Aorta (tissue), 5 donors: ENCODE data around the gene MAML3. TPM values are rescaled to one million over a fixed set of nuclear protein-coding genes. Genes with fewer than 3 reads are reported as not detected.

ENCODE experiments used
- ATAC-seq: fragments of 200-7000 bp; cut with Tn5 transposase; one replicate; pipeline ENCODE4 v1.9.1; 2022; ENCODE audit warnings: moderate library complexity; ENCODE audit not compliant: low FRiP score
- DNase-seq, 2 donors: peaks; one replicate each; pipeline ENCODE4 v3.0.0-alpha.2; 2020
- H3K27ac ChIP-seq, 2 donors: one replicate each; pipeline ENCODE4 v1.5.1; 2013; ENCODE audit warnings: low read length in 2 of 2, mild to moderate bottlenecking in 2 of 2, moderate library complexity in 2 of 2, control low read depth in 1 of 2, inconsistent platforms in 1 of 2, low read depth in 1 of 2
- H3K27me3 ChIP-seq, 2 donors: one replicate each; pipeline ENCODE4 v1.6.1; 2013; ENCODE audit warnings: control low read depth in 1 of 2, low read length in 1 of 2, mild to moderate bottlenecking in 1 of 2, moderate library complexity in 1 of 2; ENCODE audit not compliant: insufficient read depth in 2 of 2, control insufficient read depth in 1 of 2
- H3K36me3 ChIP-seq, 2 donors: one replicate each; pipeline ENCODE4 v1.6.1; 2013; ENCODE audit warnings: control low read depth in 1 of 2, low read length in 1 of 2, mild to moderate bottlenecking in 1 of 2; ENCODE audit not compliant: insufficient read depth in 2 of 2, control insufficient read depth in 1 of 2
- H3K4me1 ChIP-seq, 2 donors: one replicate each; pipeline ENCODE4 v1.6.1; 2013; ENCODE audit warnings: low read length in 2 of 2, control low read depth in 1 of 2, mild to moderate bottlenecking in 1 of 2, moderate library complexity in 1 of 2; ENCODE audit not compliant: insufficient read depth in 2 of 2, control insufficient read depth in 1 of 2
- H3K4me3 ChIP-seq, 2 donors: one replicate each; pipeline ENCODE4 v1.5.1; 2013; ENCODE audit warnings: low read length in 2 of 2, control low read depth in 1 of 2, mild to moderate bottlenecking in 1 of 2
- H3K9me3 ChIP-seq: one replicate; pipeline ENCODE4 v1.6.1; 2013; ENCODE audit warnings: mild to moderate bottlenecking, low read length; ENCODE audit not compliant: control insufficient read depth
- WGBS, 2 donors: extraction: QIAGEN DNeasy Blood & Tissue Kit; methylation state at CpG; one replicate each; pipeline ENCODE4 v1.1.7; 2013; 5-methylcytosine and 5-hydroxymethylcytosine counted together
- intact Hi-C, 2 donors: fragments of 100-400 bp; cut with DNase I; formaldehyde crosslinking; loops; one replicate each; pipeline versions ENCODE4 v1.14.2 to v1.15.0; 2022
- polyA plus RNA-seq, 2 donors: library from polyadenylated mRNA; stranded (reverse); fragments of 200-250 nt; gene quantifications; one replicate each; pipeline ENCODE4 v1.2.3, GENCODE V29; 2013
- total RNA-seq, 2 donors: library from RNA; stranded (reverse); fragmentation: NEBNext Ultra II Directional; extraction: Animal tissue kit (Norgen Biotek cat#: 25700); gene quantifications; one replicate each; pipeline ENCODE4 v1.2.1, GENCODE V29; 2021
- donor health status: healthy with polysubstance abuse.
- donor health status: Bipolar disorder and iron deficiency.
- donor health status: DM: no; HTN: no; CAD: no.
- donor health status: DM: no; HTN: no; CAD: no.
- donor health status: DM: yes; HTN: yes; CAD: no.

MAML3 gene
- total and polyA plus RNA-seq, 4 donors, result 0.79 to 10.5 (median 4.9) TPM

DNA sequence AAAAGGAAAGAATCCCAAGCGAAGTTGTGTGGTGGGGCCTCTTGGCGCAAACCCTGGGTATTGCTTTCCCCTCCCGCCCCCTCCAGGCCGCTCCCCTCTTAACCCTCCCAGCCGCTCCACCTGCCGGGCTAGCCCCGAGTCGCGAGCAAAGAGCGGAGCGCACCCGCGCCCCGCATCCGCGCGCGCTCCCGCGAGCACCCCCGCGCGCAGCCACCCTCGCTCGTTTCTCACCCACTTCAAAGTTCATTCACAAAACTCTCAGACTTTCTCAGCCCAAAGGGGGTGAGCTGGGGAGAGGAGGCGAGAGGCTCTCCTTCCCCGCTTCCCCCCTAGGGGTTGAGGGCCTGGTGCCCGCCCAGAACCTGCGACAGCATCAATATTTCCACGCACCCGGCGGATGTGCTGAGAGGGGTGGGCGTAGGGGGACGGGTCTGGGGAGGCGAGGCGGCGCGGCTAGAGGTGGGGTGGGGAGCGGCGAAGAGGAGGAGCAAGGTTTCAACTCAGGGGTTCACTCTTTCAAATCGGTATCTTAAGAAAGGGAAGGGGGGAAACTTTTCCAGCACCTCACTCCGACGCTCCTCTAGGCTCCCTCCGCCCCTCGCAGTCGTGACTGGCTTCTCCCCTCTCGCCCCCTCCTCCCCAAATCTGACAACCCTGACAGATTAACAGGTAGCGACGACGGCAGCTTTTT, 1.8 kb downstream of the MAML3 start:
- DNase-seq, result peak; percentile 79 to 88

DNA sequence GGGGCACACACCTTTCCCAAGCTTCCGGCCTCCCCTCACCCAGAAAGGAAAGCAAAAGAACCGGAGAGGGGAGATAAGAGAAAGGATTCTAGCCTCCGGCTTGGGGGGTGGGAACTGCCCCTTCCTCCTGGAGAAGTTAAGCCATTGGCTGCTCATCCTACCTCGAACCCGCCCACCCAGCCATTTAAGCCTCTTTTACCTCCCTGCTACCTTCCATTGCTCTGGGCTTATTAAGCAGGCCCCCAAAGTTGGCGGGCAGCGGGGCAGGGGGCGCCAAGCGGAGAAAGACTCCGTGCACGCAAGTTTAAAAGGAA, 2.3 kb downstream of the MAML3 start:
- H3K4me1 ChIP-seq, result no peaks in the 10 kb centered on the region
- WGBS, 2 donors, result 1 to 2% methylated on average over 9 to 11 of the region's 11 CpGs
- H3K27me3 ChIP-seq, result no peaks in the 10 kb centered on the region
- H3K36me3 ChIP-seq, result no peaks in the 10 kb centered on the region
- peak; percentile 82 to 83 for DNase-seq
- intact Hi-C loops, result loop anchor here (2.0 to 10.0 kb wide), 8 partner anchors 54 to 713 kb away; no protein-coding TSS in a partner anchor
- H3K27ac ChIP-seq, result peak overlapping the region; percentile 37 to 85
- H3K9me3 ChIP-seq, result no peaks in the 10 kb centered on the region
- H3K4me3 ChIP-seq, result peak overlapping the region; percentile 94 to 97
- peak; percentile 70 for ATAC-seq

More for the DNA sequence above, 1.8 kb downstream of the MAML3 start:
- Histone ChIP-seq H3K9me3 (no peaks in the 10 kb centered on the region), H3K27ac (peak overlapping the region; percentile 44 to 85), H3K27me3 (no peaks in the 10 kb centered on the region), H3K4me3 (peak overlapping the region; percentile 94 to 97), H3K4me1 (no peaks in the 10 kb centered on the region), H3K36me3 (no peaks in the 10 kb centered on the region)
- peak; percentile 59 for ATAC-seq
- 1% methylated on average over 50 of the region's 50 CpGs for WGBS, 2 donors
- intact Hi-C loops, result loop anchor here (2.0 to 10.0 kb wide), 7 partner anchors 55 to 713 kb away; no protein-coding TSS in a partner anchor

DNA sequence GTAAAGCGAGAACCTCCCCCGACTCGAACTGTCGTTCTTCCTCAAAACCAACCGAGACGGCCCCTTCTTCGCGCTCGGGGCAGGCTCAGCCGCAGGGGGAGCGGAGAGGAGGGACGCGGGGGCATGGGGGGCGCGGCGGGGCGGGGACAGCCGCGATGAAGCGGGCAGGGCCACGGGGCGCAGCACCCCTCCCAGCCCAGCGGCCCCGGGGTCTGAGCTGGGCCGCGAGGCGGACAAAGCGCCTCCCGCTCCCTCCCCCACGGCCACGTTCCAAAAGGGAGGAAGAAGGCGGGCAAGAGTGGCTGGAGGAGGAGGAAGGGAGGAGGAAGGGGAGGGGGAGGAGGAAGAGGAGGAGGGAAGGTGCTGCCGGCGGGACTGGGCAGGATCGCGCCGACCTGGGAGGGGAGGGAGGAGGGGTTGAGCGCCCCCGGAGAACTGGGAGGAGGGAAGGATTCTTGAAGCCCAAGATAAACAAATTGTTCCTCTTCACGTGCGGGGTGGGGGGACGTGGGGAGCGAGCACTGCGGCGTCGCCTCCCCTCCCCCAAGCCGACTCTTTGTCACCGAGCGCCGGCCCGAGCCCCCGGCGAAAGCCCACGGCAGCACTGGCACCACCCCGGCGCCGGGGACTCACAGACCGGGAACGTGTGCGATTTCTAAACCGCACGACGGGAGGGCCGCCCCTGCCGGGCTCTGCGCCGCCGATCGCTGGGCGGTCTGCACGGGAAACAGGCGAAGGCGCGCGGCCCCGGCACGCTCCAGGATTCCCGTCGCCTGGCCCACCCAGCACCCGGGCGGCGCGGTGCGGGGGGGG, 2.9 kb downstream of the MAML3 start:
- DNase-seq, result peak; percentile 94
- Histone ChIP-seq H3K36me3 (no peaks in the 10 kb centered on the region), H3K27ac (peak overlapping the region; percentile 37 to 92), H3K9me3 (no peaks in the 10 kb centered on the region), H3K4me1 (no peaks in the 10 kb centered on the region), H3K27me3 (no peaks in the 10 kb centered on the region), H3K4me3 (peak overlapping the region; percentile 94 to 97)
- intact Hi-C loops, result loop anchor here (2.0 to 10.0 kb wide), 7 partner anchors 54 to 714 kb away; no protein-coding TSS in a partner anchor
- WGBS, 2 donors, result 0% methylated on average over 61 to 84 of the region's 84 CpGs
- peak; percentile 86 for ATAC-seq

DNA sequence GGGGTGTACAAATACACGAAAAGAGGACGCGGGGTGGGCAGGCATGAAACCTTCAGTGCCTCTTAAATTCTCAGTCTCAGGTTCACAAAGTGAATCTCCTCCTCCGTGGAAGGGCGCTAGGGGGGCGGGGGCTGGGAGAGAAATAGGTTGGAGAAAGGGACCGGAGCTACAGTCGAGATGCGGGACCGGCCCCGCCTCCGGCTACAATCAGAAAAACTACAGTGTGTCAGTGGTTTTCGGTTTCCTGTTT, 3.4 kb downstream of the MAML3 start:
- 1% methylated on average over 13 of the region's 13 CpGs for WGBS, 2 donors
- ATAC-seq, result no peak
- peak in 1 of 2 donors; percentile 93 for DNase-seq
- intact Hi-C loops, result loop anchor here (2.0 to 10.0 kb wide), 7 partner anchors 53 to 714 kb away; no protein-coding TSS in a partner anchor
- H3K4me3 ChIP-seq, result peak overlapping the region; percentile 94 to 97
- H3K27ac ChIP-seq, result peak overlapping the region in 1 of 2 donors; percentile 92
- no peaks in the 10 kb centered on the region for H3K9me3 ChIP-seq
- H3K4me1 ChIP-seq, result no peaks in the 10 kb centered on the region
- H3K27me3 ChIP-seq, result no peaks in the 10 kb centered on the region
- no peaks in the 10 kb centered on the region for H3K36me3 ChIP-seq

DNA sequence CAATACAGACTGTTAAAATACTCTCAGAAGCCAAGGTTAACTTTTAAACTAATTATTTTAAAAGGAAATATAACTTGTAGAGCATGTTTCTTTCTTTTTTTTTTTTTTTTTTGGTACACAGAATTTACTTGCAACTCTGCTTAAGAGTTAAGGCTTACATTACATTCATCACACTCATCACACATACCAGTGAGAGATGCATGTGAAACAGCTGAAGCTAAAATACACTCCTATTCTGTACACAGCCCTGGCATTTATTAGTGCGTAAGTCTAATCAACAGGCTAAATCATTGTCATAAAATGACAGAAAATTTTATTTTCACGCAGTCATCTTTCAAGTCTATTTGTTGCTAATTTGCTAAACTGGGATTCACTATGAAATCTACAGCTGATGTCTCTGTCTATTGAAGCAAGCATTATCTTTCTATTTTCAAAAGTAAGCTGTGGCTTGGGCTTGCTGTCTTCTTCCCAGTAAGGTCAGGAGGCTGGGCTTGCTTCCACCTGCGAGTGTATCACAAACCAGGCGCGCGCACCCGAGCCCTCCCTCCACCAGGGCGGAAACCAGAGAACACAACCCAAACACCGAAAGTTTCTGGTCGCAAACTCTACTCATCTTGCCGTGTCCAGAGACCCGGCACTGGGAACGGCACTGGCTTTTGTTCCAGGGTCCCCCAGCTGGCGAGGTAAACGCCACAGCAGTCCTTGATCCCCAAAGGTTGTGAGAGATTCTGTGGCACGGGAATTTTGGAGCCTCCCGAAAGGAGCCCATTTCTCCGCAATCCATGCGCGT, 3.9 kb downstream of the MAML3 start:
- Histone ChIP-seq H3K36me3 (no peaks in the 10 kb centered on the region), H3K4me3 (peak overlapping the region; percentile 94 to 97), H3K27ac (peak overlapping the region in 1 of 2 donors; percentile 92), H3K9me3 (no peaks in the 10 kb centered on the region), H3K4me1 (no peaks in the 10 kb centered on the region), H3K27me3 (no peaks in the 10 kb centered on the region)
- ATAC-seq (no peak), DNase-seq (peak; percentile 78 to 88)
- intact Hi-C loops, result loop anchor here (2.0 to 10.0 kb wide), 7 partner anchors 53 to 715 kb away; no protein-coding TSS in a partner anchor
- 0 to 1% methylated on average over 20 of the region's 20 CpGs for WGBS, 2 donors

DNA sequence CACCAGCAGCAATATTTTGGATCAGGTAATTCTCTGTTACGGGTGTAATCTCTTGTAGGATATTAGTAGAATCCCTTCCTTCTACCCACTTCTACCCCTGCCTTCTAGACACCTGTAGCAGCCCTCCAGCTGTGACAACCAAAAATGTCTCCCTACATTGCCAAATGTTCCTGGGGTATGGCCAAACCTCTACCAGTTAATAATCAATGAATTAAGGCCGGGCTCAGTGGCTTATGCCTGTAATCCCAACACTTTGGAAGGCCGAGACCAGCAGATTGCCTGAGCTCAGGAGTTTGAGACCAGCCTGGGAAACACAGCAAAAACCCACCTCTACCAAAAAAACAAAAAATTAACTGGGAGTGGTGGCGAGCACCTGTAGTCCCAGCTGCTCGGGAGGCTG, 9.9 kb downstream of the MAML3 start:
- DNase-seq (no peak), ATAC-seq (no peak)
- no peaks in the 10 kb centered on the region for H3K27me3 ChIP-seq
- intact Hi-C loops, result no loop called here
- no peak overlapping the region for H3K4me3 ChIP-seq
- no peaks in the 10 kb centered on the region for H3K9me3 ChIP-seq
- no peaks in the 10 kb centered on the region for H3K36me3 ChIP-seq
- H3K4me1 ChIP-seq, result no peaks in the 10 kb centered on the region
- H3K27ac ChIP-seq, result no peak overlapping the region
- 85 to 98% methylated on average over 5 of the region's 5 CpGs for WGBS, 2 donors

DNA sequence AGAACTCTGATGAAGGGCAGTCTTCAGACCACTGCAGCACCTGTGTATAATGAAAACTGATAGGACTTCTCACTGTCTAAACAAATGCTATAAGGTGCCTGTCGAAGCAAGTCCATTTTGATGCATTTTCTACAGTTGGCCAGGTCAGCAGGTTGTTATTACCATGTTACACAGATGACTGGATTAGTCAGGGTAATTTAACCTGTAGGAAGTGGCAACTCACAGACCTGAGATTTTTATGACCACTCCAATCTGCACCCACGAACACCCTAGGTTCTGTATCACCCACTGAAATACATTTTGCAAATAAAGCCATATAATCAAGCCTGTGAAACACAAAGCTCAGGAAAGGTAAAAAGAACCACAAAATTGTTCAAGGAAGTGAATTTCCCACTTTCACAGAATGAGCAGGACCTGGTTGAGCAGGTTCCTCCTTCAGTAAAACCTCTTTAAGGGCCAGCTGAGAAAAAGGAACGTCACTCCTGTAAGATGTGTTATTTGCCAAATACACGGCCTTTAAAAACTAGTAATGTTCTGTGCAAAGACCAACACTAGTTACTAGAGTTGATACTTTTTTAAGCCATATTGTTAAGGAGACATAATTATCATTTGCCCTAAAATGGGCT, 12.7 kb downstream of the MAML3 start:
- Histone ChIP-seq H3K36me3 (no peaks in the 10 kb centered on the region), H3K9me3 (no peaks in the 10 kb centered on the region), H3K4me1 (no peaks in the 10 kb centered on the region), H3K27ac (no peak overlapping the region), H3K4me3 (no peak overlapping the region), H3K27me3 (no peaks in the 10 kb centered on the region)
- ATAC-seq, result no peak
- 84 to 89% methylated on average over 4 of the region's 4 CpGs for WGBS, 2 donors
- intact Hi-C loops, result no loop called here
- no peak for DNase-seq

DNA sequence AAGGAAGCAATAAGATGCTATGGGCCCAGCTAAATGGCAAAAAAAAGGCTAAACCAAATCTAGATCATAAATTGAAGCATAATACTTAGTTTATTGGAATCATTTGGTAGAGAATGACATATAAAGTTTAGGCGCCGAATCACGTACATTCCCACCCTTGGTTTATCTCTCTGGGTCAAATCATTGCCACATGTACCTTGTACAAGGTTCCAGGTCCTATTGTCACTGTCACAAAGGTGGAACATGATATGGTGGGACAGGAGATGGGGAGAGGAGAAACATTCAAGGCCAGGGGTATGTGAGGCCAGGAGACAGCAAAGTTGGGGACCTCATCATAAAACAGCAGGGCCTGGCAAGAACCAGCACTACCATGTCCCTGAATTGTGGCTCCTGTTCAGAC, 13.4 kb downstream of the MAML3 start:
- intact Hi-C loops, result no loop called here
- ATAC-seq, result no peak
- no peak overlapping the region for H3K27ac ChIP-seq

More for the DNA sequence above, 13.4 kb downstream of the MAML3 start:
- Histone ChIP-seq H3K4me1 (peaks cover 0 to under 1% of the 10 kb centered on the region in 2 donors), H3K4me3 (no peak overlapping the region), H3K9me3 (no peaks in the 10 kb centered on the region), H3K27me3 (no peaks in the 10 kb centered on the region), H3K36me3 (no peaks in the 10 kb centered on the region)
- no peak for DNase-seq
- WGBS, 2 donors, result 97 to 98% methylated on average over 3 of the region's 3 CpGs
